Astrocyte of the spinal cord (primary cell): ENCODE results near the gene PLS3.
A peak's percentile ranks its signal among the peaks of the same experiment; 100 is the strongest.

ENCODE experiments used
- DNase-seq: peaks from one replicate; pipeline ENCODE4 v3.0.0; 2011; ENCODE audit warnings: low read depth, low spot score
- H3K4me3 ChIP-seq: 2 replicates; pipeline ENCODE4 v1.5.1; 2011; ENCODE audit warnings: low read depth, mild to moderate bottlenecking, low read length, moderate library complexity
- CTCF ChIP-seq: IDR thresholded peaks from 2 replicates; pipeline ENCODE4 v1.5.1; 2012; ENCODE audit warnings: low read depth, mild to moderate bottlenecking, low read length, inconsistent platforms
- in situ Hi-C: cut with HindIII; loops from 2 replicates; pipeline ENCODE4 v1.10.0; 2017; ENCODE audit warnings: low sequenced_read_pairs

Gene PLS3

GRCh38 chrX:115579786-115580294, 18.9 kb downstream of the PLS3 start:
- no peak for TF ChIP-seq CTCF
- DNase-seq = no peak
- in situ Hi-C loops = no loop called here
- H3K4me3 ChIP-seq = no peak overlapping the region

GRCh38 chrX:115581759-115582615, 21.0 kb downstream of the PLS3 start:
- in situ Hi-C loops = no loop called here
- no peak for DNase-seq
- no peak for TF ChIP-seq CTCF
- H3K4me3 ChIP-seq = no peak overlapping the region

- no peak for TF ChIP-seq CTCF
- DNase-seq = no peak
- in situ Hi-C loops = no loop called here
- H3K4me3 ChIP-seq = no peak overlapping the region
Measured at GRCh38 chrX:115582616-115583495, 21.9 kb downstream of the PLS3 start.

GRCh38 chrX:115583496-115584004, 22.6 kb downstream of the PLS3 start:
- DNase-seq = peak; percentile 65
- in situ Hi-C loops = no loop called here
- no peak for TF ChIP-seq CTCF
- H3K4me3 ChIP-seq = no peak overlapping the region

GRCh38 chrX:115584696-115585095, 23.7 kb downstream of the PLS3 start:
- no peak overlapping the region for H3K4me3 ChIP-seq
- in situ Hi-C loops = no loop called here
- DNase-seq = peak; percentile 61
- no peak for TF ChIP-seq CTCF

- no peak for TF ChIP-seq CTCF
- no peak for DNase-seq
- H3K4me3 ChIP-seq = no peak overlapping the region
- in situ Hi-C loops = no loop called here
Measured at GRCh38 chrX:115588179-115588578, 27.2 kb downstream of the PLS3 start.
